SIG-M5 (cell line): Measurements from ENCODE around the gene MIEF2.

Source experiments
- DNase-seq: peaks from one replicate; lab custom pipeline; 2025; lab: John Stamatoyannopoulos, UW

The MIEF2 gene

DNA sequence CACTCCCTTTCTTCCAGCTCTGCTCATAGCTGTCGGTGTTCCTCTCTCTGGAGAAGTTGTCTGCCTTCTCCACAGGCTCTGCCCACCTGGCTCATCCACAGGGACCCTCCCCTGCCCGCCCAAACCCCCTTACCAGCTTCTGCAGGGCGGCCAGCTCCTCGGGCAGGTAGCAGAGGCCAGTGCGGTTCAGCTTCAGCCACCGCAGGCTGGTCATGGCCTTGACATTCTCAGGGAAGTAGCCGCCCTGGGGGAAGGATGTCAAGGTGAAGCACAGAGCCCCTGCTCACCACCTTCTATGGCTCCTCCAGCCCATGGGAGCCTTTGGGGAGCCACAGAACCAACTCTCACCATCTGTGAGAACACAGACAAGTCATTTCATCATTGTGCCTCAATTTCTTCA lies 3.7 kb upstream of the MIEF2 start:
- DNase-seq = no peak

DNA sequence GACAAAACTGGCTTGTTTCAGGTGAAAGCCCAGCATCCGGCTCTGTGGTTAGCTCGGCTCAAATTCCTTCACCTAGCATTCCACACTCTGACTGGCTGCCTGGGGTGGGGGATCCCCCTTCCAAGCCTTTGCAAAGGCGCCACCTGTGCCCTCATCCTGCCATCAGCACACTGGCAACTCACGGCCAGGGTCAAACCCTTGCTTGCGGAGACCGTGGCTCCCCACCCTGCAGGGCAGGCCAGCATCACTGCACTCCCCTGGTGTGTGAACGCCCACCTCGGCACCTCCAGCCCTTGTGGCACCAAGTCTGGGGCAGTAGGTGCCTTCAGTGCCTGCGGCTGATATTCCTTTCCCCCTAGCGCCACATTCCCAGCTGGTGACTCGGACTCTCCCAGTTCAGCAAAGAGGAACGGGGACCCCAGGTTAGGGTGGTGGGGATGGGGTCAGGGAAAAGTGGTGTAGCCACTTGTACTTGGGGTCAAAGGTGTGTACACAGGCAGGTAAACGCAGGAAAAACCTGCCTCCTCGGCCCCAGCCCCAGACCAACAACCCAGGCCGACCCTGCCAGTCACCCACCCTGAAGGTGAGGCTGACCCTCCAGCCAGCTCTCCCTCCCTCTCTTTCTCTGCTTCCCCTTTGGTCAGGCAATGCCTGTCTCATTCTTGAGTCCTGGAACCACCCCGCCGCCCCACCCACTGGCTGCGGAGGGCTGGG lies 3.0 kb upstream of the MIEF2 start:
- no peak for DNase-seq

DNA sequence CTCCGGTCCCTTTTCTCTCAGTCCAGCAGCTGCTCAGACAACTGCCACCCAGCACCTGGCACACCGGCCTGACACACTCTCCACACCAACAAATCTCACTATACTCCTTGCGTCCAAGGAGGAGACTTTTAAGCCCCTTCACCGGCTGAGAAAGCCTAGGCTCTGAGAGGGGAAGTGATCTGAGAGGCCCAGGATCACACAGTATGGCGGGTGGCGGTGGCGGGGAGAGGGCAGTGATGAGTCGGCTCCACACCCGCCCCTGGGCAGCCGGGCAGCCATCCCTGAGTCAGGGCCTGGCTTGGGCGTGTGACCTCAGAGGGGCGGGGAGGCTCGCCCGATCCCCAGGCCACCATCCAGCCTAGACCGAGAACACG lies 2.5 kb upstream of the MIEF2 start:
- no peak for DNase-seq

DNA sequence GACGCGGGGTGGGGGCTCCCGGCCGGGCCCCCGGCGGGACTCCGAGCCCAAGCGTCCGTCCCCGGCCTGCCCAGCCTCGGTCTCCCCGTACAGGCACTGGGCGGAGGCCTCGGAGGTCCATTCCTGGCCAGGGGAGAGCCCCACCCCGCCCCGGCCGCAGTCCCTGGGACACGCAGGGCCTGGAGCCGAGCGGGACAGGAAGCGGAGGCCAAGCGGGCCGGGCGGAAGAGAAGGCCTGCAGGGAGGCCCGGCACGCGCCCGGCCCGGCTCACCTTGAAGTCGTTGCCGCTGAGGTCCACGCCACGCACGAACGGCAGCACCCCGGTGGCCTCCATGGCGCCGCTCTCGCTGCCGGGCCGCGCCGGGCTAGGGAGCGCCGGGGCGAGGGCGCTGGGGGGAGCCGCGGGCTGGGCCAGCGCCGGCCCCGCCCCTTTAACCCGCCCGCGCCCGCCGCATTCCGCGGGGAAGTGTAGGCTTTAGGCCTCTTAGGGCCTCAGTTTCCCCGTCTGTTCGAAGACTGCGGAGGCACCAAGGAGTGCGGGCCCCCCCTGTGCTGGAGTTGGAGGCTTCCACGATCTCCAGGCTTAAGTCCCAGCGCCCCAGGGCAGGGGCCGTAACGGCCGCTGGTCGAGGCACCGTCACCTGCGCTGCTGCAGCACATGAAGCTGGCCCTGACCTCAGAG lies 2.0 kb upstream of the MIEF2 start, which contains the start of gene FLII:
FLII (minus strand) TSS at position 383 of the 683 bp plus-strand sequence; CDS start at position 335, 48 bp downstream.
- no peak for DNase-seq

DNA sequence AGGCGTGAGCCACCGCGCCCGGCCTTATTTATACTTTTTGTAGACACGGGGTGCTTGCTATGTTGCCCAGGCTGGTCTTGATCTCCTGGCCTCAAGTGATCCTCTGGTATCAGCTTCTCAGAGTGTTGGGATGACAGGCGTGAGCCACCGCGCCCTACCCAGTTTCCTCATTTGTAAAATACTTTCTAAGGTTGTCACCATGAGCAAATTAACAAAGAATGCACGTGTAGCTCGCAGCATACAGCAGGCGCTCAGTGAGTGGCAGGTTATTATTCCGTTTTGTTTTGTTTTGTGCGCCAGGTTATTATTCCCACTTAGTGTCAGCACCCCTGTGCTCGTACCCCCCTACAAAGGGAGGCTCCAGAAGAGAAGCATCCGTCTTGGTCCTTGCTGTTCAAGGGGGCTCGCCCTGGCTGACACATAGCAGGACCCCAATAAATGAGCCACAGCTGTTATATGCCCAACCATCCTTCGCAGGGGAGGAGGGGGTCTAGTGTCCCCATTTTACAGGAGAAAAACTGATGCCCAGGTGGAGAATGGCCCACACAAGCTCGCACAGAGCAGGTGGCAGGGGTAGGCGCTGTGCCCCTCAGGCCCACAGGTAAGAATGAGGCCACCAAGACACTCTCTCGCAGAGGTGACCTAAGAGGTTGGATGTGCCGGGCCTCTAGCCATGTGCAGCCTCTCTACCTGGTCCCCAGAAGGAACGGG lies 686 bp upstream of the MIEF2 start:
- no peak for DNase-seq

DNA sequence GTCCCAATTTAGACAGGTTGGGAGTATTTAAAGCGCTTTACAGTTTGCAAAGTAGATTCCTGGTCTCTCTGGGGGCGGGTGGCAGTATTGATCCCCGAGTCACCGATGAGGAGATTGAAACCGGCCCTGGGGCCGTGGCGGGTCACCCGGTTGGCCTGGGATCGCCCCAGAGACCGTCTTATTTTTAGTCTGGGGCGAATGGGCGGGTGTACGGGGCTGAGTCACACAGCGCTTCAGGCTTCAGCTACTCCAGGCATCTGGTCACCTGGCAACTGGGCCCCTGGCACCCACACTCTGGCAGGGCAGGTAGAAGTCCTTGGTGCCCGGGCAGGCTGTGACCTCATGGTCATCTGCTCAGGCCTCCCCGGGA lies 669 bp downstream of the MIEF2 start:
- DNase-seq = no peak

DNA sequence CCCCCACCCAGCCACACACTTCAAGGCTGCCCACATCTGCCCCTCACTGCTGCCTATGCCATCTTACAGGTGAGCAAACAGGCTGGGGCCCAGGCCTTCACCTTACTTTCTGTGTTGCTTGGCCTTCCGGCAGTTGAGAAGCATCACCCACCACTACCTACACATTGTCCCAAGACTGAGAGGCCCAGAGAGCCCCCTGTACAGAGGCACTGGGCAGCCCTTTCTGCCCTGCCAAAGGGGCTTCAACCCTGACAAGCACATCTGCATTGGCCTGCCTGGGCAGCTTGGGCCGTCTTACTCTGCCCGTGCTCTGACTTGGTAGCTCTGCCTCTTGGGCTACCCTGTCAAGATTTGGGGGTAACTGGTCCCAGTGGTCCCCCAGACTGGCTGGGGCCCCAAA lies 1.2 kb downstream of the MIEF2 start:
- DNase-seq = no peak

DNA sequence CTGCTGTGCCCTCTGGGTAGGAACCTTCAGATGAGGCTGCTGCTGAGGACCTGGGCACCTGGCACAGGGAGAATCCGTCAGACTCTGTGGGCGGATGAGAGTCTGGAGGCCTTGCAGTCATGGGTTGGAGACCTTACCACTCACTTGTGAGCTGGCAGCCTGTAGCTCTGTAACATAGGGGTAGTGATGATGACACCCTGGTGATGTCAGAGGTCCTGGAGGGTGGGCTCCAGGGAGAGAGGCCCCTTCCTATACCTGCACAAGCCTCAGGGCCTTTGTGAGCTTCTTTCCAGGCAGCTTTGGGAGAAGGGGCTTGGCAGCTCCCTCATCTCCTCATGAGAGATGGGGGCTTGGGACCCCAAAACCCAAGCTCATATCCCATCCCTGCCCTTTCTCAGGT lies 1.6 kb downstream of the MIEF2 start:
- no peak for DNase-seq

DNA sequence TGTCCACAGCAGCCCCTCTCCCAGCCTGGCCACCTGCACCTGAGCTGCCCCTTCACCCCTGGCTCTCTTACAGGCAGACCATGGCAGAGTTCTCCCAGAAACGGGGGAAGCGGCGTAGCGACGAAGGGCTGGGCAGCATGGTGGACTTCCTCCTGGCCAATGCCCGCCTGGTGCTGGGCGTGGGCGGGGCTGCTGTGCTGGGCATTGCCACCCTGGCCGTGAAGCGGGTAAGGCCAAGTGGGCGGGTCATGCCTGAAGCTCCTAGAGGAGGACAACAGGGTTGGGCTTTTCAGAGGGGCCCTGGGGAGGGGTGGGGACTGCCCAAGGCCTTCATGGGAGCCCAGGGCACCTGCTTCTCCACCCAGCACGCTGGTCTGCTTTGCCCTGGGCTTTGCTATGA lies 2.2 kb downstream of the MIEF2 start:
- no peak for DNase-seq

DNA sequence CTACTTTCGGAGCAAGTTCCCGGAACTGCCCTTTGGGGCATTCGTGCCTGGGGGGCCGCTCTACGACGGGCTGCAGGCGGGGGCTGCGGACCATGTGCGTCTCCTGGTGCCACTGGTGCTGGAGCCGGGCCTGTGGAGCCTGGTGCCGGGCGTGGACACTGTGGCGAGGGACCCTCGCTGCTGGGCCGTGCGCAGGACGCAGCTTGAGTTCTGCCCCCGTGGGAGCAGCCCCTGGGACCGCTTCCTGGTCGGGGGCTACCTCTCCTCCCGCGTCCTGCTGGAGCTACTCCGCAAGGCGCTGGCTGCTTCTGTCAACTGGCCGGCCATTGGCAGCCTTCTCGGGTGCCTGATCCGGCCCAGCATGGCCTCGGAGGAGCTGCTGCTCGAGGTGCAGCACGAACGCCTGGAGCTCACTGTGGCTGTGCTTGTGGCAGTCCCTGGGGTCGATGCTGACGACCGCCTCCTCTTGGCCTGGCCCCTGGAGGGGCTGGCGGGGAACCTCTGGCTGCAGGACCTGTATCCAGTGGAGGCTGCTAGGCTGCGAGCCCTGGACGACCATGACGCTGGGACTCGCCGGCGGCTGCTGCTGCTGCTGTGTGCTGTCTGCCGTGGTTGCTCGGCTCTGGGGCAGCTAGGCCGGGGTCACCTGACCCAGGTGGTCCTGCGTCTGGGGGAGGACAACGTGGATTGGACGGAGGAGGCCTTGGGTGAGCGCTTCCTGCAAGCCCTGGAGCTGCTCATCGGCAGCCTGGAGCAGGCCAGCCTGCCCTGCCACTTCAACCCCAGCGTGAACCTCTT lies 3.6 kb downstream of the MIEF2 start:
- no peak for DNase-seq

DNA sequence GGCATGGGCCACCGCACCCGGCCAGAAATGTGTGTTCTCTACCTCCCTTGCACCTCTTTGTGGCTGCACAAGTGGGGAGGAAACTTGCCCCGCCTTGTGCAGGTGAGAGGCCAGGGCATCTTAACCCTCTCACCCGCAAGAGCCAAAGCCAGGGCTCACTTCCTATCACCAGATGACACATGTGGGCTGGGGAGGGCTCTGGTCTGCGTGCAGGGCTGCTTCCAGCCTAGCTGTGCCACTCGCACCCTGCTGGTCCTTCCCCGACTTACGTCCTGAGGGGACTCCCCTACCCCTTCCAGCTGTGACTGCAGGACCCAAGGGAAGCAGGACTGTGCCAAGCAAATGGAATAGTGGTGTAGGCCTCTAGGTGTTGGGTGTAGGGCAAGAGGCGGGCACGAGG lies 6.9 kb downstream of the MIEF2 start:
- DNase-seq = no peak

DNA sequence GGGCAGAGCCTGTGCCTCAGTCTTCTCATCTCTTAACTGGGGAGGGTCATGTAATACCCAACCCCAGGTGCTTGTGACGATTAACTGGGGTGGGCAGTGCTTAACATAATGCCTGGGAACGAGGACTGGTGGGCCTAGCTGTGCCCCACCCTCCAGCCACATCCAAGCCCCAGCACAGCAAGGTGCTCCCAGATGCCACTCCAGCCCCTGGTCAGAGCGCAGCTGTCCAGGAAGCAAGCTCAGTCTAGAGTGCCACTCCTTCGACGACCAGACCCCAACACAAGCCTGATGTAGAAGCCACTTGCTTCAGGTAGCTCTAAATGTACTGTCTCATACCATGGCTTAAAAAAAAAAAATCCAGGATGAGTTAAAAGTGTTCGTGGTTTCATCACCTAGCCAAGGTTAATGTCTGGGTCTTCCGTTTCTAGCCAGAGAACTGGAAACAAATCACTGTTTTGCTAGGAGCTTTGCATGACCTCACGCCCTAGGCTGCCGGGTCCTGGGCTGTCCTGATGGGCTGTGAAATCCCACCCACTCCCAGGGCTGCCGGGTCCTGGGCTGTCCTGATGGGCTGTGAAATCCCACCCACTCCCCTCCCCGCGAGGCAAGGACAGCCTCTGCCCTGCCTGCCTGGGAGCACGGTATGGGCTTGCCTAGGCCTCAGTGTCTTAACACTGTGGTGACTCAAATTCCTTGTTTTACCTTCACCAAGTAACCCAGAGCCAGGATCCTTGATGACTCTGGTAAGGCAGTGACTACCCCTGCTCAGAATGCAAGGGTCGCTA lies 7.7 kb downstream of the MIEF2 start:
- no peak for DNase-seq

DNA sequence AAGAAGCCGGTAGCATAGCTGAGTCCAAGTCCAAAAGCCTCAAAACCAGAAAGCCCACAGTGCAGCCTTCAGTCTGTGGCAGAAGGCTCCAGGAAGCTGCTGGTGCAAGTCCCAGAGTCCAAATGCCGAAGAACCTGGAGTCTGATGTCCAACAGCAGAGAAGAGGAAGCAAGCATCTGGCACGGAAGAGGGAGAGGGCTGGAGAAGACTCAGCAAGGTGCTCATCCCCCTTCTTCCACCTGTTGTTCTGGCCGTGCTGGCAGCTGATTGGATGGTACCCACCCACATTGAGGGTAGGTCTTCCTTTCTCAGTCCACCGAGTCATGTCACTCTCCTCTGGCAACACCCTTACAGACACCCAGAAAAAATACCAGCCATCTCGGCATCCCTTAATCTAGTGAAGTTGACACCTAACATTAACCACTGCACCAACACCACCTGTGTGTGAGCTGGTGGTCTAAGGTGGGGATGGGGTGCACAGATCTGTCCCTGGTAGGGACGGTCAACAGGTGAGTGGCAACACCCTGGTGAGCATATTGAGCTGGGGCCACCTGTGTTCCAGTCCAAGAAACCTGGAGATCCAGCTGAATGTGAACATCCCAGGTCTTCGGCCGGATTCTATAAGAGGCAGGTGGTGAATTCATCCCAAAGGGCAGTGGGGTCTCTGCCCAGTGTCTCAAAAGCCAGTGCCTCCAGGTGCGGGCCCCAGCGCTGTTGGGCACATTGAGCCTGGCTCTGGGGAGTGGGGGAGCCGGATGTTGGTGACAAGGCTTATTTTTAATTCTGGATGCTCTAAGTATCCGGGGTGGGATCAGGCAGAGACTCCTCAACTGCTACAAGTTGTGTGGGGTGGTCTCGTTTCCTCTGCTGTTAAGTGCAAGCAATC lies 9.8 kb downstream of the MIEF2 start:
- DNase-seq = no peak

DNA sequence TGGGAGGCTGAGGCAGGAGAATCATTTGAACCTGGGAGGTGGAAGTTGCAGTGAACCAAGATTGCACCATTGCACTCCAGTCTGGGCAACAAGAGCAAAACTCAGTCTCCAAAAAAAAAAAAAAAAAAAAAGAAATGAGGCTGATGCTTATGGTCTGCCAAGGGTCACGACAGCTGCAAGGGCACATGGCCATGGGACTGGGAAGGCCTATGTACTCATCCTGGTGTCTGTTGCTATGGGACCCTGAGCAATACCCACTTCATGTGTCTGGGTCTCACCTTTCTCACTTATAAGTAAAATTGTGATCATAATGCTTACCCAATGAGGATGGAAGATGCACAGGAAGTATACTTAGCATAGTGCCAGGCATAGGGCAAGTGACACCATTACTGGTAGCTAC lies 16.6 kb downstream of the MIEF2 start:
- DNase-seq = no peak

DNA sequence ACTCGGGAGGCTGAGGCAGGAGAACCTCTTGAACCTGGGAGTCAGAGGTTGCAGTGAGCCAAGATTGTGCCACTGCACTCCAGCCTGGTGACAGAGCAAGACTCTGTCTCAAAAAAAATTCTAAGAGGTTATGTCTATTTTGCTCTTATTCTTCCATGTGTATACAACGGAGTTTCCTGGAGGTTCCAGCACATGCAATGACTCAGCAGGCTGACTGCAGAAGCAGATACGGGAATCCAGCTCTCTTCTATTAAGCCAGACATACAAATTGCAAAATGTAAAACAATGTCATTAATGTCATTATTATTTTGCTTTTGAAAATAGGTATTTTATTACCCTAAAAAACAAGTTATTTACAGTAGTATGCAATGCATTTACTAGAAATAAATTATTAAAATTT lies 18.4 kb downstream of the MIEF2 start:
- no peak for DNase-seq

DNA sequence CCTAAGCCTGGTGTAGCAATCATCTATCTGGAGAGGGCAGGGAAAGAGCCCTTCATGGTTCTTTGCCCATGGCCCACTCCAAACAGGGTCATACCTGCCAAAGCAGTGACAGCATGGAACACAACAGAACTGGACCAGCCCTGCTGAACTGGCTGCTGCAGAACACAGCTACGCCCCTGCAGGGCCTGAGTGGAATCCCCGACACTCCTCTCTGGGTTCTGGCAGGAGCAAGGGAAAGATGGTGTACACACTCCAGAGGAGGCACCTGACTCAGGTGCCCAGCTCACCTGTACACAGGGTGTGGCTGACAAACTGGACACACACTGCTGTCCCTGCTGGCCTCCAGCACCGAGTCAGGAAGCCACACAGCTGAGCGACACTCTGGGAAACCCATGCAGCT lies 19.8 kb downstream of the MIEF2 start:
- no peak for DNase-seq

DNA sequence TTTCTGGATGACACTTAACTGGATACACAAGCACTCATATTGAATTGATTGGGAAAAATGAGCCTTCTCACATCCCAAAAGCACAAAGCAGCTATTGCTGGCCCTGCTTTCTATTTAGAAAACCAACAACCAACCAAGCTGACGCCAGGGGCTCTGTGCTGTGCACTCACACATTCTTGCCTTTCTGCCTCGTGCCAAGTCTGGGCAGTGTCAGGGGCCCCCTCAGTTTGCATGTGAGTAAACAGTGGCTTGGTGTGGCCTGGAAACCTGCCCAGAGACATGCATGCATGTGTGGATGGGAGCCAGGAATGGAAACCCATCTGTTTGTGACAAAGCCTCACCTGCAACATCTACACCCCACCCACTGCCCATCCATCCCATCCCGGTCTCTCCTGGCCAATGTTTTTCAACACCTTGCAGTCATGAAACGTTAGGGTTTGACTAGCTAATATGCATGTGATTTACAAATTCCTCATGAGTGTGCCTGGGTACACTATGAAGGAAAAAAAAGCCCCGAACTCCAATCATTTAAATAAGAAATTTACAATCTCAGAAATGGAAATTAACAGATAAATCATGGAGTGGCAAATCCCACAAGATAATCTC lies 20.4 kb downstream of the MIEF2 start:
- DNase-seq = no peak

DNA sequence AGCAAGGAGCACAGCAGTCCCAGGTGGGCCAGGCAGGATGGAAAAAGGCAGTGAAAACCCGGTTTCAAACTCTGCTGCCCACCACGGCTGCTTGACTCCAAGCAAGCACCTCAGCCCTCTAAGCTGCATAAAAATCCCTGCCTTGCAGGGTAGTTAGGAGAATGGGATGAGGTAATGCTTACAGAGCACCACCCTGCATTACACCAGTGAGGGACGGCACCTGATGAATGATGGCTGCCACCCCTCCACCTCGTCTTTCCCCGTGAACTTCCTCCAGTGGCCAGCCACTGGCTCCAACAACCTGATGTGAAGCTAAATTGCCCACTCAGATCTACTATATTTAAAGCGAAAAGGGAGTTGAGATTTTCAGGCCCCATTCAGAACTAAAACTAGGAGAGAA lies 21.3 kb downstream of the MIEF2 start:
- no peak for DNase-seq

DNA sequence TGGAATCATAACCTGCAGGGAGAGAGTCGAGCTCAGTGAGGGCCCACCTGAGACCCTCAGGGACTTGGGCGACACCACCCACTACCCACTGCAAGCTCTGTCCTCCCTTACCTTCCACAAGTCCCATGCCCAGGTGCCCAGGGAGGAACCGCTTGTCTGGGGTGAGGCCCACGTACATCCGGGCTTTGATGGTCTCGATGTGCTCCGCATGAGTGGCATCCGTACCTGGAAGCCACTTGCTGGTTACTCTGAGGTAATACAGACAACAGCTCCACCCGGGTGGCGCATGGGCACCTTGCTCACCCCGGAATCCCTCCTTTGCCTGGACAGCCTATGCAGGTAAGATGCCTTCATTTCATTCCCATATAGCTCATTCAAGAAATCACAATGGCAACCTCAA lies 24.8 kb downstream of the MIEF2 start:
- no peak for DNase-seq
